ENCODE measurements around the gene CRYBB1. TPM values are rescaled to one million over a fixed set of nuclear protein-coding genes. Genes with fewer than 3 reads are reported as not detected.

CRYBB1 gene
- total and polyA plus RNA-seq, 2 donors (not counting 3 experiments of a cell fraction or from before 2014, with no cell fraction given): not detected

DNA sequence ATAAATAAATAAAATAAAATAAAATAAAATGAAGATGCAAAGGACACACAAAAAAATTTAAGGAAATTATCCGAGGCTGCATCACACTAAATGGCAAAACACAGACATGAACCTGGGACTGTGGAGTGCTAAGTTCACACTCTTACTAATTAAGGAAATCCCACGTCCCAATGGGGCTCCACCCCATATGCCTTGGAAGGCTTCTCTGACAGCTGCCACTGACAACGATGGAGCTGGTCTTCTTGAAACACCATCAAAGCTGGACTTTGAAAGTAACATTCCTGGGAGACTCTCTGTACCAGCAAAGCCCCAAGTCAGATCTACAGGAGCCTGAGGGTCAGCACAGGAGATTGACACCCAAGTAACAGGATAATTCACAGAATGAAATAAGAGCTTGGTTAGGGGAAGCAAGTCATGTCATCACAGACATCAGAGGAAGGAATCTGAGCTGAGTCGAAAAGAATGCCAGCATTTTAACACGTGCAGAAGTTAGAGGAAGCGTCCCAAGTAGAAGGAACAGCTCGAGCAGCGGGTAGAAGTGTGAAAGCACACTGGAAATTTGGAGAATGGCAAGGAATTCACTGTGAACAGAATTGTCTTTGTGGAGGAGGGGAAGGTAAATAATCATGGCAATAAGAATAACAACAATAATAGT lies 41.7 kb downstream of the CRYBB1 start:
- H3K27me3 ChIP-seq (ENCODE audit: control insufficient read depth in 2 of 2, insufficient read depth in 2 of 2, low read length in 2 of 2): no peaks in the 10 kb centered on the region
- no peak overlapping the region for H3K4me3 ChIP-seq (replicated peaks in 1 of 3; ENCODE audit: insufficient read depth in 1 of 3, low read depth in 1 of 3, low read length in 3 of 3)
- intact Hi-C loops (cut with micrococcal nuclease): no loop called here
- BruUV-seq (replicated peaks): no TSS peak
- peaks cover 7% of the 10 kb centered on the region for H4K20me1 ChIP-seq (replicated peaks; ENCODE audit: control insufficient read depth, extremely low read depth, insufficient read depth, low read length)
- dilution Hi-C loops (cut with MboI; ENCODE audit: extremely low pct_ligation_motif_present, low sequenced_read_pairs): no loop called here
- no peak for TF ChIP-seq GATA2 (IDR thresholded peaks at IDR 0.05; ENCODE audit: insufficient read depth, insufficient read length, low read depth, low read length)
- TF ChIP-seq, protein P1, sequence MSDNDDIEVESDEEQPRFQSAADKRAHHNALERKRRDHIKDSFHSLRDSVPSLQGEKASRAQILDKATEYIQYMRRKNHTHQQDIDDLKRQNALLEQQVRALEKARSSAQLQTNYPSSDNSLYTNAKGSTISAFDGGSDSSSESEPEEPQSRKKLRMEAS (IDR thresholded peaks at IDR 0.05; ENCODE audit: insufficient read depth, insufficient read length): peak; percentile 30
- no peak for TF ChIP-seq FOS (IDR thresholded peaks at IDR 0.05; ENCODE audit: borderline replicate concordance, insufficient read depth, low read length)
- no peak for TF ChIP-seq POLR2AphosphoS5 (IDR thresholded peaks at IDR 0.05; ENCODE audit: insufficient read depth, low read depth, low read length)
- no peaks in the 10 kb centered on the region for H3K9me1 ChIP-seq (replicated peaks; ENCODE audit: control insufficient read depth, extremely low read depth, insufficient read depth, low read length)
- ChIA-PET CTCF (interaction anchor here (0.7 to 1.5 kb wide), 5 partner anchors 9 to 73 kb away, joined by 3 to 5 read pairs (median 3); no protein-coding TSS in a partner anchor), POLR2A (no interaction called here)
- H3K4me2 ChIP-seq (ENCODE audit: insufficient read depth, low read length): no peak overlapping the region
- H3K36me3 ChIP-seq (ENCODE audit: control insufficient read depth in 2 of 2, extremely low read depth in 1 of 2, insufficient read depth in 2 of 2, low read length in 2 of 2): peaks cover 0 to 4% of the 10 kb centered on the region in 2 experiments
- peak; percentile 39 for DNase-seq (ENCODE audit: low read depth, low spot score)
- no peak for FAIRE-seq
- no peak overlapping the region for H2AFZ ChIP-seq (ENCODE audit: low read depth, low read length)
- H3K4me1 ChIP-seq (ENCODE audit: control insufficient read depth, extremely low read depth, insufficient read depth, low read length): peaks cover 23% of the 10 kb centered on the region
- H3K9ac ChIP-seq (replicated peaks; ENCODE audit: extremely low read depth, insufficient read depth, low read length): no peak overlapping the region
- H3K9me3 ChIP-seq (replicated peaks; ENCODE audit: control insufficient read depth, insufficient read depth, low read length): no peaks in the 10 kb centered on the region
- H3K79me2 ChIP-seq (ENCODE audit: control insufficient read depth, insufficient read depth, low read length): peaks cover 23% of the 10 kb centered on the region
- H3K27ac ChIP-seq (ENCODE audit: insufficient read depth, low read depth, low read length): no peak overlapping the region

DNA sequence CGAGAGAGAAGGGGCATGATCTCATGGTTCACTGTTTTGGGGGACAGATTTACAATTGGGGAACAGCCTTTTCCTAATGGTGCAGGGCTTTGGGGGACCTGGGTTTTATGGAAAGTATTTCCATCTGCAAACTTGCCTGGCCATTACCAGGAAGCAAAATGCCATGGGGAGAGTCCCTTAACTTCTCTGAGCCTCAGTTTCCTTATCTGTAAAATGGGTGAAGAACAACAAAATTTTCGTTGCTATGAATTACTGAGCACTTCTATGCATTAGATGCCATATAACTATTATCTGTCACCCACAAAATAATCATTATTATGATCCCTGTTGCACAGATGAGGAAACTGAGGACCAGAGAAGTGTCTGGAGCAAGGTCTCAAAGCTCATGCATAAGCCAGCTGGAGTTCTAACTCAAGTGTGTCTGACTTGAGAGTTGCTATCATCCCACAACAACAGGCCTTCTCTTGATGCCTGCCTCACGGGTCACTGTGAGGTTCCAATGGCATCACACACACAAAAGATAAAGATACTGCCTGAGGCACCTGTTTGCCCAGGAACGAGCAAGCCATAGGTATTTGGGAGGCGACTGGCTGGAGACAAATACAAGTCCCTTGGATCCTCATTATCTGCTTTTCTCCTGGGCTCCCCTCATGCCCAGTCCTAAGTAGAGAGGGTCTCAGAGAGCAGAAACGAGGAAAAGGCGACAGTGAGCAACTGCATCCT lies 43.7 kb downstream of the CRYBB1 start:
- Histone ChIP-seq H4K20me1 (replicated peaks; ENCODE audit: control insufficient read depth, extremely low read depth, insufficient read depth, low read length) (peaks cover 4% of the 10 kb centered on the region), H3K4me1 (ENCODE audit: control insufficient read depth, extremely low read depth, insufficient read depth, low read length) (peaks cover 23% of the 10 kb centered on the region), H3K9me1 (replicated peaks; ENCODE audit: control insufficient read depth, extremely low read depth, insufficient read depth, low read length) (no peaks in the 10 kb centered on the region), H3K9ac (replicated peaks; ENCODE audit: extremely low read depth, insufficient read depth, low read length) (no peak overlapping the region), H3K79me2 (ENCODE audit: control insufficient read depth, insufficient read depth, low read length) (peaks cover 18% of the 10 kb centered on the region), H3K36me3 (ENCODE audit: control insufficient read depth in 2 of 2, extremely low read depth in 1 of 2, insufficient read depth in 2 of 2, low read length in 2 of 2) (peaks cover 0 to 4% of the 10 kb centered on the region in 2 experiments), H3K27ac (ENCODE audit: insufficient read depth, low read depth, low read length) (peak overlapping the region; percentile 67), H3K4me2 (ENCODE audit: insufficient read depth, low read length) (peak overlapping the region; percentile 52), H3K4me3 (replicated peaks in 1 of 3; ENCODE audit: insufficient read depth in 1 of 3, low read depth in 1 of 3, low read length in 3 of 3) (no peak overlapping the region), H3K9me3 (replicated peaks; ENCODE audit: control insufficient read depth, insufficient read depth, low read length) (no peaks in the 10 kb centered on the region), H3K27me3 (ENCODE audit: control insufficient read depth in 2 of 2, insufficient read depth in 2 of 2, low read length in 2 of 2) (no peaks in the 10 kb centered on the region), H2AFZ (ENCODE audit: low read depth, low read length) (no peak overlapping the region)
- intact Hi-C loops (cut with micrococcal nuclease) (no loop called here), dilution Hi-C loops (cut with MboI; ENCODE audit: extremely low pct_ligation_motif_present, low sequenced_read_pairs) (no loop called here)
- DNase-seq (ENCODE audit: low read depth, low spot score) (no peak), FAIRE-seq (no peak)
- no TSS peak for BruUV-seq (replicated peaks)
- TF ChIP-seq, protein P1 (IDR thresholded peaks at IDR 0.05; ENCODE audit: insufficient read depth, insufficient read length): no peak
- TF ChIP-seq GATA2 (IDR thresholded peaks at IDR 0.05; ENCODE audit: insufficient read depth, insufficient read length, low read depth, low read length) (no peak), MYC (IDR thresholded peaks at IDR 0.05; ENCODE audit: low read depth, low read length) (no peak), POLR2A (IDR thresholded peaks at IDR 0.05; ENCODE audit: low read depth, low read length) (no peak), EZH2 (IDR thresholded peaks at IDR 0.05; ENCODE audit: borderline replicate concordance, low read depth, low read length, severe bottlenecking) (no peak), JUN (IDR thresholded peaks at IDR 0.05; ENCODE audit: borderline replicate concordance, insufficient read depth, insufficient read length, low read depth) (no peak), FOS (IDR thresholded peaks at IDR 0.05; ENCODE audit: borderline replicate concordance, insufficient read depth, low read length) (no peak), POLR2AphosphoS5 (IDR thresholded peaks at IDR 0.05; ENCODE audit: insufficient read depth, low read depth, low read length) (no peak)
- TF ChIP-seq, protein P2, sequence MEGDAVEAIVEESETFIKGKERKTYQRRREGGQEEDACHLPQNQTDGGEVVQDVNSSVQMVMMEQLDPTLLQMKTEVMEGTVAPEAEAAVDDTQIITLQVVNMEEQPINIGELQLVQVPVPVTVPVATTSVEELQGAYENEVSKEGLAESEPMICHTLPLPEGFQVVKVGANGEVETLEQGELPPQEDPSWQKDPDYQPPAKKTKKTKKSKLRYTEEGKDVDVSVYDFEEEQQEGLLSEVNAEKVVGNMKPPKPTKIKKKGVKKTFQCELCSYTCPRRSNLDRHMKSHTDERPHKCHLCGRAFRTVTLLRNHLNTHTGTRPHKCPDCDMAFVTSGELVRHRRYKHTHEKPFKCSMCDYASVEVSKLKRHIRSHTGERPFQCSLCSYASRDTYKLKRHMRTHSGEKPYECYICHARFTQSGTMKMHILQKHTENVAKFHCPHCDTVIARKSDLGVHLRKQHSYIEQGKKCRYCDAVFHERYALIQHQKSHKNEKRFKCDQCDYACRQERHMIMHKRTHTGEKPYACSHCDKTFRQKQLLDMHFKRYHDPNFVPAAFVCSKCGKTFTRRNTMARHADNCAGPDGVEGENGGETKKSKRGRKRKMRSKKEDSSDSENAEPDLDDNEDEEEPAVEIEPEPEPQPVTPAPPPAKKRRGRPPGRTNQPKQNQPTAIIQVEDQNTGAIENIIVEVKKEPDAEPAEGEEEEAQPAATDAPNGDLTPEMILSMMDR (IDR thresholded peaks at IDR 0.05; ENCODE audit: extremely low read depth in 1 of 2, insufficient read depth in 1 of 2, low read depth in 1 of 2, low read length in 2 of 2): no peak
- CTCF ChIA-PET: interaction anchor here (0.6 to 1.5 kb wide), 2 partner anchors 70 to 92 kb away, joined by 3 read pairs; no protein-coding TSS in a partner anchor
- POLR2A ChIA-PET: no interaction called here

Data from endothelial cell of umbilical vein (primary cell).